Endometrial microvascular endothelial cells (primary cell): ENCODE results near the gene LAMC3. TPM values are rescaled to one million over a fixed set of nuclear protein-coding genes. Genes with fewer than 3 reads are reported as not detected.

Experiments
- in situ Hi-C: cut with HindIII; loops from 2 replicates; pipeline ENCODE4 v1.10.0; 2017; ENCODE audit warnings: low sequenced_read_pairs, low pct_unique_long_range_greater_than_20kb; ENCODE audit errors: inconsistent ontology term
- total RNA-seq: library from RNA; depleted of rRNA; stranded (reverse); fragments of >200 nt; gene quantifications from one replicate; pipeline ENCODE4 v1.2.3, GENCODE V29; 2015; ENCODE audit errors: inconsistent ontology term

Gene LAMC3
- total RNA-seq, 1 donor from 2014 or later, result not detected

- in situ Hi-C loops, result no loop called here
Observed at GRCh38 chr9:131122158-131122557, 113.2 kb downstream of the LAMC3 start.

- in situ Hi-C loops, result no loop called here
Observed at GRCh38 chr9:131125038-131125287, 116.0 kb downstream of the LAMC3 start.

- in situ Hi-C loops, result no loop called here
Observed at GRCh38 chr9:131125288-131126058, 116.5 kb downstream of the LAMC3 start, which contains the start of gene NUP214. TSS of gene NUP214 (plus strand) at chr9:131125586. CDS start at chr9:131125705, 119 bp downstream.

DNA sequence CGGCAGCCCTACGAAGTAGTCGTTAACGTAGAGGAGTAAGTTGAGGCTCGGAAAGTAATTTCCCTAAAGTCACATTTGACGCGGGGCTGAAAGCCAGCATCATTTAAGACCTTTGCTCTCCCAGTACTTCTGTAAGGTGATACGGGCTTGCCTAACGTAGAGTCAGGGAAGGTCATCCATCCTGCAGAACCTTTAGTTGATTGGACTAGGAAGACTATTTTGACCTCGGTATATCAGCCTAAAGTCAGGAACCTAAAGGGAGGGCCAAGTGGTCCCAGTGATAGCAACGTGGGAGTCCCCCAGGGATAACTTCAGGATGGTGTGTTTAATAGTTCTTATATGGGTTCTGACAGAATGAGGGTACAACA, 117.1 kb downstream of the LAMC3 start:
- in situ Hi-C loops, result no loop called here

DNA sequence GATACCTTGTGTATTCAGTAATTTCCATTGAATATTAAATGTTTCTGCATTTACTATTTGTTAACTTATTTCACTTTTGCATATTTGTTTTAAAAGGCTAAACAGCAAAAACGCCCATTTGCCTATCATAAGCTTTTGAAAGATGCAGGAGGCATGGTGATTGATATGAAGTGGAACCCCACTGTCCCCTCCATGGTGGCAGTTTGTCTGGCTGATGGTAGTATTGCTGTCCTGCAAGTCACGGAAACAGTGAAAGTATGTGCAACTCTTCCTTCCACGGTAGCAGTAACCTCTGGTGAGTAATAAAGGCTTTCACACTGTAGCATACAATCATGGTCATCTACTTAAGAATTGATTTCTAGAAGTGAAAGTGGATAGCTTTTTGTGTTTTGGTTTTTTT, 120.2 kb downstream of the LAMC3 start:
- in situ Hi-C loops, result no loop called here

- in situ Hi-C loops, result no loop called here
Observed at GRCh38 chr9:131138676-131139075, 129.7 kb downstream of the LAMC3 start.

DNA sequence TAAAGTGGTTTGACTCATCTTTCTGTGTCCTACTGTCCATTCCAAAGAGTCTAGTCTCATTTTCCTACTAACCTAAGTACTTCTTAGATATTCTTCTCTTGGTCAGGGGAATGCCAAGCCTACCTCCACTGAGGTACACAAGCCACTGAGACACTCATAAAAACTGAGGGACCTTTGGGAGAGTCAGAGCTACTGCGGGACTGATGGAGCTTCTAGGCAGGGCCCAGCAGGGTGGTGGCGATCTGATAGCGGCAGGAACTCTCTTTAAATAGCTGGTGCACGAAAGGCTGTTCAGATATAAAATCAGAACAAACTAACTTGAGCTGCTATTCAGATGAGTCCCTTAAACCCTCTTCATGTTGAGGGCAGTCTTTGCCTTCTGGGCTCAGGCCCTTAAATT, 131.1 kb downstream of the LAMC3 start:
- in situ Hi-C loops, result no loop called here

- in situ Hi-C loops, result no loop called here
Observed at GRCh38 chr9:131140550-131140949, 131.6 kb downstream of the LAMC3 start.

GRCh38 chr9:131142160-131142559, 133.2 kb downstream of the LAMC3 start:
- in situ Hi-C loops, result no loop called here

Other genes starting within 250 kb of the LAMC3 start
- gene ABL1, start 173.9 kb upstream of the LAMC3 start, total RNA-seq, result 38.0 TPM
- gene QRFP, start 112.4 kb upstream of the LAMC3 start, total RNA-seq, result not detected
- gene FIBCD1, start 69.9 kb upstream of the LAMC3 start, total RNA-seq, result under 0.01 TPM
- gene AIF1L, start 87.4 kb downstream of the LAMC3 start, total RNA-seq, result 1.2 TPM
- gene NUP214, start 116.4 kb downstream of the LAMC3 start, total RNA-seq, result 21.1 TPM